NCI-H146 treated with DMSO at 0.1 percent for 48 hours (cell line): ENCODE data around the gene SELENOS.

ENCODE experiments used
- DNase-seq: peaks from one replicate; lab custom pipeline; 2025; ENCODE audit not compliant: unreplicated experiment; lab: John Stamatoyannopoulos, UW

The SELENOS gene

GRCh38 chr15:101277943-101278564, 769 bp upstream of the SELENOS start:
- no peak for DNase-seq

- no peak for DNase-seq
Measured at GRCh38 chr15:101276501-101277037, 716 bp downstream of the SELENOS start.

GRCh38 chr15:101275018-101275417, 2.3 kb downstream of the SELENOS start:
- DNase-seq, result no peak

- no peak for DNase-seq
Measured at GRCh38 chr15:101273534-101273933, 3.8 kb downstream of the SELENOS start.

- no peak for DNase-seq
Measured at GRCh38 chr15:101272584-101272983, 4.7 kb downstream of the SELENOS start.

GRCh38 chr15:101269479-101270223, 7.6 kb downstream of the SELENOS start:
- DNase-seq, result no peak

GRCh38 chr15:101267320-101268104, 9.8 kb downstream of the SELENOS start:
- DNase-seq, result no peak

GRCh38 chr15:101266787-101267186, 10.5 kb downstream of the SELENOS start:
- DNase-seq, result no peak

GRCh38 chr15:101266034-101266433, 11.3 kb downstream of the SELENOS start:
- no peak for DNase-seq

GRCh38 chr15:101264911-101265641, 12.2 kb downstream of the SELENOS start:
- no peak for DNase-seq

- DNase-seq, result no peak
Measured at GRCh38 chr15:101264011-101264410, 13.3 kb downstream of the SELENOS start.

GRCh38 chr15:101262551-101262950, 14.7 kb downstream of the SELENOS start:
- DNase-seq, result no peak

GRCh38 chr15:101258238-101259144, 18.8 kb downstream of the SELENOS start:
- DNase-seq, result peak; percentile 52

- DNase-seq, result no peak
Measured at GRCh38 chr15:101256757-101257156, 20.5 kb downstream of the SELENOS start.

- DNase-seq, result no peak
Measured at GRCh38 chr15:101255615-101256241, 21.6 kb downstream of the SELENOS start.

- no peak for DNase-seq
Measured at GRCh38 chr15:101255051-101255395, 22.3 kb downstream of the SELENOS start.

- no peak for DNase-seq
Measured at GRCh38 chr15:101254157-101255050, 22.9 kb downstream of the SELENOS start.

- no peak for DNase-seq
Measured at GRCh38 chr15:101252836-101253235, 24.4 kb downstream of the SELENOS start.
